DND-41 (cell line): ENCODE results near the gene RNF168.

Experiments used
- ATAC-seq: fragments of 200-7000 bp; cut with Tn5 transposase; 3 replicates; pipeline ENCODE4 v1.9.1; 2021; ENCODE audit warnings: low read depth; ENCODE audit not compliant: insufficient read depth
- DNase-seq: peaks from one replicate; pipeline ENCODE4 v3.0.0-alpha.2; 2020
- H2AFZ ChIP-seq: 2 replicates; pipeline ENCODE4 v1.6.0; 2012; ENCODE audit warnings: low read depth, low read length
- H3K27ac ChIP-seq: 2 replicates; pipeline ENCODE4 v1.5.1; 2012; ENCODE audit warnings: low read length, inconsistent platforms
- H3K27me3 ChIP-seq: fragments of 200-600 bp; sonication (generic); 2 replicates; pipeline ENCODE4 v1.6.0; 2012; ENCODE audit warnings: low read length, mild to moderate bottlenecking, inconsistent platforms; ENCODE audit not compliant: insufficient read depth, poor library complexity
- H3K36me3 ChIP-seq: 2 replicates; pipeline ENCODE4 v1.5.1; 2012; ENCODE audit warnings: low read length, inconsistent platforms; ENCODE audit not compliant: insufficient read depth
- H3K4me1 ChIP-seq: 2 replicates; pipeline ENCODE4 v1.5.1; 2012; ENCODE audit warnings: mild to moderate bottlenecking, low read length; ENCODE audit not compliant: insufficient read depth
- H3K4me2 ChIP-seq: 2 replicates; pipeline ENCODE4 v1.6.0; 2012; ENCODE audit warnings: mild to moderate bottlenecking, moderate library complexity, low read length, inconsistent platforms; ENCODE audit not compliant: insufficient read depth
- H3K4me3 ChIP-seq, 2 experiments: fragments of 200-600 bp in 1 of 2; shearing (Covaris generic) in 1 of 2; 2 replicates each; pipeline ENCODE4 v1.5.1; 2012 to 2016; ENCODE audit warnings: inconsistent platforms in 2 of 2, low read length in 2 of 2, mild to moderate bottlenecking in 2 of 2, low read depth in 1 of 2, moderate library complexity in 1 of 2
- H3K79me2 ChIP-seq: 2 replicates; pipeline ENCODE4 v1.6.0; 2012; ENCODE audit warnings: low read length, inconsistent platforms; ENCODE audit not compliant: insufficient read depth
- H3K9ac ChIP-seq: 2 replicates; pipeline ENCODE4 v1.6.0; 2012; ENCODE audit warnings: low read depth, mild to moderate bottlenecking, inconsistent platforms, low read length, moderate library complexity
- H3K9me3 ChIP-seq: 2 replicates; pipeline ENCODE4 v1.5.1; 2012; ENCODE audit warnings: low read length, moderate library complexity, mild to moderate bottlenecking, inconsistent platforms; ENCODE audit not compliant: insufficient read depth, severe bottlenecking
- H4K20me1 ChIP-seq: 2 replicates; pipeline ENCODE4 v1.6.0; 2012; ENCODE audit warnings: low read length; ENCODE audit not compliant: insufficient read depth
- EZH2 ChIP-seq: IDR thresholded peaks from 3 replicates; pipeline ENCODE4 v1.6.1; 2012; ENCODE audit warnings: borderline replicate concordance, low read depth, mild to moderate bottlenecking, moderate library complexity, low read length, inconsistent platforms; ENCODE audit not compliant: severe bottlenecking
- TF ChIP-seq, protein P1 (sequence below): IDR thresholded peaks from 2 replicates; pipeline ENCODE4 v1.5.1; 2012; ENCODE audit warnings: borderline replicate concordance, low read length, moderate library complexity, mild to moderate bottlenecking; ENCODE audit not compliant: poor library complexity, severe bottlenecking; ENCODE audit errors: extremely low read depth

Gene RNF168

DNA sequence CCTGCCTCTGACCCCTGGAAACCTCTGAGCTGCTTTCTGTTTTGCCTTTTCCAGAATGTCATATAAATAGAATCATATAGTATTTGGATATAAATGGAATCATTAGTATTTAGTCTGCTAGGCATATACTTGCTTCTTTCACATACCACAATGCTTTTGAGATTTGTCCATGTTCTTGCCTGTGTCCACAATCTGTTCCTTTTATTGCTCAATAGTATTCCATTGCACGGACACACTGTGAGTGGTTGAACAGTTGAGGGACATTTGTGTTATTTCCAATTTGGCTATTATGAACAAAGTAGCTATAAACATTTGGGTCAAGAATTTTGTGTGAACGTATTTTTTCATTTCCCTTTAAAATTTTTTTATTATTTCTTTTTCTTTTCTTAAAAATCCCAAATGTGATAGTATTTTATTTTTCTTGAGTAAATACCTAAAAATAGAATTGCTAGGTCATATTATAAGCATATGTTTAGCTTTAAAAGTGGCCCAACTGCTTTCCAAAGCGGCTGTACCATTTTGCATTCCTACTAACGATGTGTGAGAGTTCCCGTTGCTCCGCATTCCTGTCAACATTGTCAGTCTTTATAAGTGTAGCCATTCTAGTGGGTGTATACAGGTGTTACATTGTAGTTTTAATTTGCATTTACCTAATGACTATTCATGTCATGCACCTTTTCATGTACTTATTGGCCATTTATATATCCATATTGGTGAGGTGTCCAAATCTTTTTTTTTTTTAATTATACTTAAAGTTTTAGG lies 38.3 kb upstream of the RNF168 start:
- TF ChIP-seq, protein P1, sequence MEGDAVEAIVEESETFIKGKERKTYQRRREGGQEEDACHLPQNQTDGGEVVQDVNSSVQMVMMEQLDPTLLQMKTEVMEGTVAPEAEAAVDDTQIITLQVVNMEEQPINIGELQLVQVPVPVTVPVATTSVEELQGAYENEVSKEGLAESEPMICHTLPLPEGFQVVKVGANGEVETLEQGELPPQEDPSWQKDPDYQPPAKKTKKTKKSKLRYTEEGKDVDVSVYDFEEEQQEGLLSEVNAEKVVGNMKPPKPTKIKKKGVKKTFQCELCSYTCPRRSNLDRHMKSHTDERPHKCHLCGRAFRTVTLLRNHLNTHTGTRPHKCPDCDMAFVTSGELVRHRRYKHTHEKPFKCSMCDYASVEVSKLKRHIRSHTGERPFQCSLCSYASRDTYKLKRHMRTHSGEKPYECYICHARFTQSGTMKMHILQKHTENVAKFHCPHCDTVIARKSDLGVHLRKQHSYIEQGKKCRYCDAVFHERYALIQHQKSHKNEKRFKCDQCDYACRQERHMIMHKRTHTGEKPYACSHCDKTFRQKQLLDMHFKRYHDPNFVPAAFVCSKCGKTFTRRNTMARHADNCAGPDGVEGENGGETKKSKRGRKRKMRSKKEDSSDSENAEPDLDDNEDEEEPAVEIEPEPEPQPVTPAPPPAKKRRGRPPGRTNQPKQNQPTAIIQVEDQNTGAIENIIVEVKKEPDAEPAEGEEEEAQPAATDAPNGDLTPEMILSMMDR: no peak
- no peak for TF ChIP-seq EZH2
- no peak for ATAC-seq

DNA sequence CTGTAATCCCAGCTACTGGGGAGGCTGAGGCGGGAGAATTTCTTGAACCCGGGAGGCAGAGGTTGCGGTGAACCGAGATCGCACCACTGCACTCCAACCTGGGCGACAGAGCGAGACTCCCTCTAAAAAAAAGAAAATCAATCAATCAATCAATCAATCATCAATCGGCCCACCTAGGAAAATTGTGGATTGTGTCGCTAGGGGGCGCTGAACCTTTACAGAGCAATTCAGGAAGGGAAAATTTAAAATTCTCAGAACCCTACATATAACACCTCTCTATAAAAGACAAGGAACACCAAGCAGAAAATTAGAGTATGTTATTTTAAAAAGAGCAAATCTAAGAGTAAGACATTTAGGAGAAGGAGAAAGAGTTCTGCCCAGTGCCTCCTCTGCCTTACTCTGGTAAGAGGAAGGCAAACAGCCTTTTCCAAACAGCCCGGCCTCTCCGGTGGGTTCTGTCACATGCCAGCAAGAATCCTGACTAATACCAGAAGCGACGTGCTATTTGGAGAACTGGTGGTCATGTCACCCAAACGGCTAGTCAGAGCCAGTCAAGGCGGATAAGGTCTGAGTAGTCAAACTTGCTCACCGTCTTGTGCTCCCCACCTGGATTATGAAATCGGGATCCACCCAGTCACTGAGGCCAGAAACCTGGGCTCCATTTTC lies 33.9 kb upstream of the RNF168 start:
- Histone ChIP-seq H4K20me1 (no peaks in the 10 kb centered on the region), H3K79me2 (no peaks in the 10 kb centered on the region), H3K4me2 (no peak overlapping the region), H3K36me3 (no peaks in the 10 kb centered on the region), H3K27ac (no peak overlapping the region), H2AFZ (no peak overlapping the region; the same call in 1 of the 2 replicates), H3K9me3 (no peaks in the 10 kb centered on the region), H3K9ac (no peak overlapping the region), H3K27me3 (no peaks in the 10 kb centered on the region), H3K4me3 (no peak overlapping the region), H3K4me1 (no peaks in the 10 kb centered on the region)
- DNase-seq: peak; percentile 30
- ATAC-seq: no peak
- TF ChIP-seq, protein P1: peak; percentile 66
- TF ChIP-seq EZH2: no peak

More for the DNA sequence above, 38.3 kb upstream of the RNF168 start:
- Histone ChIP-seq H3K4me1 (no peaks in the 10 kb centered on the region), H3K27me3 (no peaks in the 10 kb centered on the region), H3K36me3 (no peaks in the 10 kb centered on the region), H3K4me2 (no peak overlapping the region), H2AFZ (no peak overlapping the region), H3K4me3 (no peak overlapping the region), H3K79me2 (no peaks in the 10 kb centered on the region), H3K9me3 (no peaks in the 10 kb centered on the region), H3K9ac (no peak overlapping the region), H3K27ac (no peak overlapping the region), H4K20me1 (no peaks in the 10 kb centered on the region)
- no peak for DNase-seq

DNA sequence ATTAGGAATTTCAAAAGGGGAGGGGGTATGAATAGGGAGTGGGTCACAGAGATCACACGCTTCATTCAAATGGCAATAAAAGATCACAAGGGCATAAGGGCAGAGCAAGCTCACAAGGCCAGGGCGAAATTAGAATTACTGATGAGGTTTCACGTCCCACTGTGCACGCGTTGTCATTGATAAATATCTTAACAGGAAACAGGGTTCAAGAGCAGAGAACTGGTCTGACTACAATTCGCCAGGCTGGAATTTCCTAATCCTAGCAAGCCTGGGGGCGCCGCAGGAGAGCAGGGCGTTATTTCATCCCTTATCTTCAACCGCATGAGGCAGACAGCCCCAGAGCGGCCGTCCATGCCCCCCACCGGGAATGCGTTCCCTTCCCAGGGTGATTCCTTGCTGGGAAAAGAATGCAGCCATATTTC lies 29.7 kb upstream of the RNF168 start:
- H2AFZ ChIP-seq: no peak overlapping the region
- ATAC-seq (no peak), DNase-seq (no peak)
- H3K27me3 ChIP-seq: no peaks in the 10 kb centered on the region
- H3K4me3 ChIP-seq: no peak overlapping the region
- H3K9me3 ChIP-seq: no peaks in the 10 kb centered on the region
- H4K20me1 ChIP-seq: no peaks in the 10 kb centered on the region
- no peak overlapping the region for H3K9ac ChIP-seq
- no peaks in the 10 kb centered on the region for H3K79me2 ChIP-seq
- no peaks in the 10 kb centered on the region for H3K36me3 ChIP-seq
- no peak overlapping the region for H3K4me2 ChIP-seq
- H3K27ac ChIP-seq: no peak overlapping the region
- peaks cover 5% of the 10 kb centered on the region; the same call in 1 of the 2 replicates for H3K4me1 ChIP-seq
- TF ChIP-seq, protein P1: no peak
- TF ChIP-seq EZH2: no peak
